Cardiac septum (tissue), 1 donor: ENCODE measurements around the gene SLC35G3. TPM values are rescaled to one million over a fixed set of nuclear protein-coding genes. Genes with fewer than 3 reads are reported as not detected.

Source experiments
- DNase-seq: peaks from one replicate; pipeline ENCODE4 v3.0.0-alpha.2; 2020; ENCODE audit warnings: low spot score
- intact Hi-C: fragments of 100-400 bp; cut with DNase I; formaldehyde crosslinking; loops from one replicate; pipeline ENCODE4 v1.14.0; 2022
- total RNA-seq: library from RNA; stranded (reverse); fragmentation: NEBNext Ultra II Directional; extraction: Animal tissue kit (Norgen Biotek cat#: 25700); gene quantifications from one replicate; pipeline ENCODE4 v1.2.1, GENCODE V29; 2021
- donor health status: DM: no; HTN: no; CAD: no.

SLC35G3 gene
- total RNA-seq, 1 donor from 2014 or later, result not detected

GRCh38 chr17:35146214-35146833 lies 47.9 kb downstream of the SLC35G3 start:
- intact Hi-C loops, result no loop called here
- no peak for DNase-seq

- intact Hi-C loops, result no loop called here
- DNase-seq, result no peak
These were observed 49.4 kb downstream of the SLC35G3 start for GRCh38 chr17:35144840-35145239.

Other genes with a start within 250 kb of the SLC35G3 start
- 2.2 TPM for gene CCT6B, start 232.9 kb downstream of the SLC35G3 start, total RNA-seq
- 8.7 TPM for gene ZNF830, start 232.9 kb downstream of the SLC35G3 start, total RNA-seq
- 20.1 TPM for gene LIG3, start 213.9 kb downstream of the SLC35G3 start, total RNA-seq
- gene RFFL, start 130.7 kb downstream of the SLC35G3 start, total RNA-seq, result 15.5 TPM
- gene RAD51D, start 74.5 kb downstream of the SLC35G3 start, total RNA-seq, result 6.5 TPM
- not detected for gene FNDC8, start 72.8 kb downstream of the SLC35G3 start, total RNA-seq
- 3.8 TPM for gene NLE1, start 52.1 kb downstream of the SLC35G3 start, total RNA-seq
- 259 TPM for gene UNC45B, start 46.6 kb downstream of the SLC35G3 start, total RNA-seq
- 13.8 TPM for gene SLFN5, start 48.7 kb upstream of the SLC35G3 start, total RNA-seq
- gene SLFN11, start 179.2 kb upstream of the SLC35G3 start, total RNA-seq, result 23.0 TPM
- gene SLFN12, start 238.1 kb upstream of the SLC35G3 start, total RNA-seq, result 4.3 TPM